Transverse colon (tissue), 4 donors: Measurements from ENCODE around the gene MAN1C1.

Experiments used
- CTCF ChIP-seq, 5 experiments: fragments of 200-600 bp in 3 of 5; fragments of 450-650 bp in 2 of 5; sonication (generic) in 3 of 5; IDR thresholded peaks; 1 replicate in 2 of 5; 2 replicates in 3 of 5; pipeline ENCODE4 v1.5.1; 2016 to 2017; ENCODE audit warnings: antibody characterized with exemption in 5 of 5, inconsistent platforms in 3 of 5, mild to moderate bottlenecking in 2 of 5, moderate library complexity in 1 of 5
- POLR2A ChIP-seq: fragments of 450-650 bp; IDR thresholded peaks from one replicate; pipeline ENCODE4 v1.6.1; 2016; ENCODE audit warnings: antibody characterized with exemption, mild to moderate bottlenecking, moderate library complexity
- POLR2AphosphoS5 ChIP-seq, 3 donors: sonication (generic); formaldehyde crosslinking; IDR thresholded peaks; one replicate each; pipeline ENCODE4 v1.6.1; 2016; ENCODE audit warnings: antibody characterized with exemption in 3 of 3

GRCh38 chr1:25669781-25670567 is 53.4 kb downstream of the MAN1C1 start:
- no peak for TF ChIP-seq POLR2AphosphoS5 (IDR thresholded peaks at IDR 0.05)
- TF ChIP-seq POLR2A = no peak
- no peak for TF ChIP-seq CTCF (IDR thresholded peaks at IDR 0.05)
